Progenitor cell of endocrine pancreas (in vitro differentiated cells): Measurements from ENCODE around the gene SFXN5. TPM values are rescaled to one million over a fixed set of nuclear protein-coding genes. Genes with fewer than 3 reads are reported as not detected.
A peak's percentile ranks its signal among the peaks of the same experiment; 100 is the strongest.

Experiments used
- DNase-seq: peaks from one replicate; pipeline ENCODE4 v3.0.0; 2021; ENCODE audit warnings: low spot score; ENCODE audit not compliant: unreplicated experiment
- H3K27ac Mint-ChIP-seq: 2 replicates; pipeline ENCODE4 v1.8.0; 2021; ENCODE audit warnings: mild to moderate bottlenecking, moderate library complexity, mixed read lengths
- H3K27me3 Mint-ChIP-seq: 2 replicates; pipeline ENCODE4 v1.8.0; 2021; ENCODE audit warnings: mixed read lengths
- H3K36me3 Mint-ChIP-seq: 2 replicates; pipeline ENCODE4 v1.8.0; 2022; ENCODE audit warnings: mixed read lengths; ENCODE audit not compliant: insufficient read depth
- H3K4me1 Mint-ChIP-seq: 2 replicates; pipeline ENCODE4 v1.8.0; 2021; ENCODE audit warnings: low read depth, mixed read lengths
- H3K4me3 Mint-ChIP-seq: 2 replicates; pipeline ENCODE4 v1.8.0; 2021; ENCODE audit warnings: low read depth, mild to moderate bottlenecking, moderate library complexity, mixed read lengths
- H3K9me3 Mint-ChIP-seq: 2 replicates; pipeline ENCODE4 v1.8.0; 2021; ENCODE audit warnings: low read depth, mixed read lengths
- CTCF ChIP-seq: fragments of 200-600 bp; sonication (generic); IDR thresholded peaks from one replicate; pipeline ENCODE4 v1.5.0; 2021; ENCODE audit warnings: antibody characterized with exemption, mild to moderate bottlenecking; ENCODE audit not compliant: unreplicated experiment
- total RNA-seq: library from RNA; stranded (reverse); gene quantifications from 2 replicates; pipeline ENCODE4 v1.2.1, GENCODE V29; 2021

The SFXN5 gene
- total RNA-seq, 1 donor from 2014 or later: 33.1 TPM

- H3K27me3 Mint-ChIP-seq: no peaks in the 10 kb centered on the region
- no peak for TF ChIP-seq CTCF
- no peak overlapping the region for H3K4me3 Mint-ChIP-seq
- DNase-seq: no peak
- H3K36me3 Mint-ChIP-seq: peaks cover 11% of the 10 kb centered on the region
- H3K9me3 Mint-ChIP-seq: no peaks in the 10 kb centered on the region
- peak overlapping the region; percentile 49 for H3K27ac Mint-ChIP-seq
- H3K4me1 Mint-ChIP-seq: peaks cover 16% of the 10 kb centered on the region
Observed at GRCh38 chr2:72959995-72960981, 111.2 kb downstream of the SFXN5 start.

GRCh38 chr2:72959554-72959953 lies 112.0 kb downstream of the SFXN5 start:
- H3K27ac Mint-ChIP-seq: peak overlapping the region; percentile 50
- TF ChIP-seq CTCF: no peak
- no peak for DNase-seq
- no peaks in the 10 kb centered on the region for H3K27me3 Mint-ChIP-seq
- no peak overlapping the region for H3K4me3 Mint-ChIP-seq
- H3K4me1 Mint-ChIP-seq: peaks cover 20% of the 10 kb centered on the region
- no peaks in the 10 kb centered on the region for H3K9me3 Mint-ChIP-seq
- H3K36me3 Mint-ChIP-seq: peaks cover 11% of the 10 kb centered on the region

- H3K4me3 Mint-ChIP-seq: no peak overlapping the region
- no peaks in the 10 kb centered on the region for H3K27me3 Mint-ChIP-seq
- peaks cover 10% of the 10 kb centered on the region for H3K36me3 Mint-ChIP-seq
- peaks cover 25% of the 10 kb centered on the region for H3K4me1 Mint-ChIP-seq
- TF ChIP-seq CTCF: no peak
- no peak for DNase-seq
- no peak overlapping the region for H3K27ac Mint-ChIP-seq
- no peaks in the 10 kb centered on the region for H3K9me3 Mint-ChIP-seq
Observed at GRCh38 chr2:72958542-72959385, 112.7 kb downstream of the SFXN5 start.

- Mint-ChIP-seq H3K27me3 (no peaks in the 10 kb centered on the region), H3K9me3 (no peaks in the 10 kb centered on the region), H3K36me3 (peaks cover 10% of the 10 kb centered on the region), H3K4me1 (peaks cover 31% of the 10 kb centered on the region), H3K27ac (no peak overlapping the region), H3K4me3 (no peak overlapping the region)
- no peak for DNase-seq
- no peak for TF ChIP-seq CTCF
Observed at GRCh38 chr2:72956936-72957335, 114.6 kb downstream of the SFXN5 start.

- peaks cover 10% of the 10 kb centered on the region for H3K36me3 Mint-ChIP-seq
- no peak for DNase-seq
- no peak overlapping the region for H3K4me3 Mint-ChIP-seq
- no peak overlapping the region for H3K27ac Mint-ChIP-seq
- H3K9me3 Mint-ChIP-seq: no peaks in the 10 kb centered on the region
- H3K4me1 Mint-ChIP-seq: peaks cover 34% of the 10 kb centered on the region
- TF ChIP-seq CTCF: no peak
- no peaks in the 10 kb centered on the region for H3K27me3 Mint-ChIP-seq
Observed at GRCh38 chr2:72956050-72956395, 115.5 kb downstream of the SFXN5 start.
